H9 (cell line): ENCODE data around the gene C17orf114.
A peak's percentile ranks its signal among the peaks of the same experiment; 100 is the strongest.

Experiments
- DNase-seq: peaks from one replicate; pipeline ENCODE4 v3.0.0-alpha.2; 2017
- H2AFZ ChIP-seq: one replicate; pipeline ENCODE4 v1.6.1; 2013; ENCODE audit warnings: mild to moderate bottlenecking, low read length, control low read depth, moderate library complexity
- H2AK5ac ChIP-seq: 2 replicates; pipeline ENCODE4 v1.6.1; 2013; ENCODE audit warnings: low read length, control low read depth, mixed read lengths; ENCODE audit not compliant: insufficient read length
- H2BK120ac ChIP-seq: one replicate; pipeline ENCODE4 v1.6.1; 2013; ENCODE audit warnings: low read depth, mild to moderate bottlenecking, low read length, control low read depth, inconsistent platforms; ENCODE audit not compliant: poor library complexity, severe bottlenecking
- H2BK12ac ChIP-seq: 2 replicates; pipeline ENCODE4 v1.6.1; 2013; ENCODE audit warnings: low read length, control low read depth, mixed read lengths, low read depth; ENCODE audit not compliant: insufficient read length
- H2BK15ac ChIP-seq: 2 replicates; pipeline ENCODE4 v1.6.1; 2013; ENCODE audit warnings: low read depth, low read length, control low read depth
- H2BK20ac ChIP-seq: one replicate; pipeline ENCODE4 v1.6.1; 2013; ENCODE audit warnings: low read depth, mild to moderate bottlenecking, low read length, control low read depth, inconsistent platforms; ENCODE audit not compliant: poor library complexity, severe bottlenecking
- H2BK5ac ChIP-seq: 2 replicates; pipeline ENCODE4 v1.6.1; 2013; ENCODE audit warnings: low read length, control low read depth, mixed read lengths; ENCODE audit not compliant: insufficient read length
- H3K14ac ChIP-seq: 2 replicates; pipeline ENCODE4 v1.6.1; 2013; ENCODE audit warnings: low read length, control low read depth; ENCODE audit not compliant: insufficient read depth
- H3K18ac ChIP-seq: 2 replicates; pipeline ENCODE4 v1.6.1; 2013; ENCODE audit warnings: low read depth, mild to moderate bottlenecking, mixed read lengths, low read length, control low read depth; ENCODE audit not compliant: insufficient read length
- H3K23ac ChIP-seq: 2 replicates; pipeline ENCODE4 v1.6.1; 2013; ENCODE audit warnings: low read length, control low read depth, mixed read lengths, low read depth; ENCODE audit not compliant: insufficient read length
- H3K23me2 ChIP-seq: 2 replicates; pipeline ENCODE4 v1.6.1; 2013; ENCODE audit warnings: low read depth, mild to moderate bottlenecking, mixed read lengths, low read length, control low read depth; ENCODE audit not compliant: insufficient read length, poor library complexity, severe bottlenecking
- H3K27ac ChIP-seq: 2 replicates; pipeline ENCODE4 v1.5.1; 2013; ENCODE audit warnings: low read length, control low read depth, mixed read lengths, low read depth; ENCODE audit not compliant: insufficient read length
- H3K27me3 ChIP-seq: 2 replicates; pipeline ENCODE4 v1.6.1; 2013; ENCODE audit warnings: low read length, control low read depth, inconsistent platforms; ENCODE audit not compliant: insufficient read depth
- H3K4ac ChIP-seq: 2 replicates; pipeline ENCODE4 v1.6.1; 2013; ENCODE audit warnings: low read depth, mild to moderate bottlenecking, control low read depth, inconsistent platforms, low read length, moderate library complexity
- H3K4me1 ChIP-seq: 2 replicates; pipeline ENCODE4 v1.6.1; 2013; ENCODE audit warnings: low read length, control low read depth, inconsistent platforms; ENCODE audit not compliant: insufficient read depth
- H3K4me2 ChIP-seq: 2 replicates; pipeline ENCODE4 v1.6.1; 2013; ENCODE audit warnings: low read length, control low read depth, mixed read lengths; ENCODE audit not compliant: insufficient read length, insufficient read depth
- H3K56ac ChIP-seq: 2 replicates; pipeline ENCODE4 v1.6.1; 2013; ENCODE audit warnings: low read depth, mild to moderate bottlenecking, mixed read lengths, low read length, control low read depth; ENCODE audit not compliant: insufficient read length
- H3K79me1 ChIP-seq: 2 replicates; pipeline ENCODE4 v1.6.1; 2013; ENCODE audit warnings: low read depth, mild to moderate bottlenecking, moderate library complexity, low read length, control low read depth, inconsistent platforms; ENCODE audit not compliant: insufficient read depth, poor library complexity, severe bottlenecking
- H3K79me2 ChIP-seq: 2 replicates; pipeline ENCODE4 v1.6.1; 2013; ENCODE audit warnings: low read length, control low read depth, inconsistent platforms; ENCODE audit not compliant: insufficient read depth
- H3K9ac ChIP-seq: 2 replicates; pipeline ENCODE4 v1.6.1; 2013; ENCODE audit warnings: low read length, control low read depth, mixed read lengths; ENCODE audit not compliant: insufficient read length; ENCODE audit errors: extremely low read depth
- H3K9me3 ChIP-seq: one replicate; pipeline ENCODE4 v1.6.1; 2013; ENCODE audit warnings: low read depth, low read length, inconsistent platforms; ENCODE audit not compliant: control insufficient read depth
- H3T11ph ChIP-seq: one replicate; pipeline ENCODE4 v1.6.1; 2013; ENCODE audit warnings: mild to moderate bottlenecking, low read length, control low read depth, inconsistent platforms
- H4K20me1 ChIP-seq: one replicate; pipeline ENCODE4 v1.6.1; 2013; ENCODE audit not compliant: control insufficient read depth, insufficient read length, insufficient read depth
- H4K5ac ChIP-seq: 2 replicates; pipeline ENCODE4 v1.6.1; 2013; ENCODE audit warnings: low read depth, mild to moderate bottlenecking, mixed read lengths, low read length, control low read depth; ENCODE audit not compliant: insufficient read length
- H4K8ac ChIP-seq: replicated peaks from 2 replicates; pipeline ENCODE4 v1.6.1; 2013; ENCODE audit warnings: low read length, control low read depth, mixed read lengths, low read depth; ENCODE audit not compliant: insufficient read length
- H4K91ac ChIP-seq: 2 replicates; pipeline ENCODE4 v1.6.1; 2013; ENCODE audit warnings: low read depth, mild to moderate bottlenecking, moderate library complexity, mixed read lengths, low read length, control low read depth; ENCODE audit not compliant: insufficient read length
- H3K27ac Mint-ChIP-seq, 3 experiments: 2 replicates in 2 of 3; 3 replicates in 1 of 3; pipeline ENCODE4 v1.8.0; 2020 to 2021; ENCODE audit warnings: mixed read lengths in 3 of 3, mild to moderate bottlenecking in 1 of 3, moderate library complexity in 1 of 3
- H3K27me3 Mint-ChIP-seq: 2 replicates; pipeline ENCODE4 v1.8.0; 2021; ENCODE audit warnings: low read depth, mild to moderate bottlenecking, moderate library complexity, mixed read lengths
- H3K36me3 Mint-ChIP-seq, 3 experiments: 2 replicates in 2 of 3; 3 replicates in 1 of 3; pipeline ENCODE4 v1.8.0; 2020 to 2021; ENCODE audit warnings: low read depth in 3 of 3, mixed read lengths in 3 of 3; ENCODE audit not compliant: insufficient read depth in 1 of 3
- H3K4me1 Mint-ChIP-seq, 2 experiments: 2 replicates each; pipeline ENCODE4 v1.8.0; 2020; ENCODE audit warnings: mixed read lengths in 2 of 2
- H3K4me3 Mint-ChIP-seq, 2 experiments: 2 replicates in 1 of 2; 3 replicates in 1 of 2; pipeline ENCODE4 v1.8.0; 2020 to 2021; ENCODE audit warnings: mild to moderate bottlenecking in 2 of 2, mixed read lengths in 2 of 2, moderate library complexity in 1 of 2
- H3K9me3 Mint-ChIP-seq, 2 experiments: 2 replicates in 1 of 2; 3 replicates in 1 of 2; pipeline ENCODE4 v1.8.0; 2020; ENCODE audit warnings: mild to moderate bottlenecking in 2 of 2, mixed read lengths in 2 of 2, moderate library complexity in 1 of 2
- WGBS: extraction: QIAGEN DNeasy Blood & Tissue Kit; methylation state at CpG from one replicate; pipeline ENCODE4 v1.1.7; 2013; ENCODE audit warnings: missing lambda C conversion rate, low lambda C conversion rate, mixed read lengths; ENCODE audit not compliant: insufficient read length; ENCODE audit errors: extremely low coverage; 5-methylcytosine and 5-hydroxymethylcytosine counted together
- TF ChIP-seq, protein P1 (sequence below): fragments of 200-600 bp; sonication (generic); conservative IDR thresholded peaks from 3 replicates; pipeline ENCODE4 v1.8.0; 2021; ENCODE audit warnings: antibody characterized with exemption, mild to moderate bottlenecking

C17orf114 gene

DNA sequence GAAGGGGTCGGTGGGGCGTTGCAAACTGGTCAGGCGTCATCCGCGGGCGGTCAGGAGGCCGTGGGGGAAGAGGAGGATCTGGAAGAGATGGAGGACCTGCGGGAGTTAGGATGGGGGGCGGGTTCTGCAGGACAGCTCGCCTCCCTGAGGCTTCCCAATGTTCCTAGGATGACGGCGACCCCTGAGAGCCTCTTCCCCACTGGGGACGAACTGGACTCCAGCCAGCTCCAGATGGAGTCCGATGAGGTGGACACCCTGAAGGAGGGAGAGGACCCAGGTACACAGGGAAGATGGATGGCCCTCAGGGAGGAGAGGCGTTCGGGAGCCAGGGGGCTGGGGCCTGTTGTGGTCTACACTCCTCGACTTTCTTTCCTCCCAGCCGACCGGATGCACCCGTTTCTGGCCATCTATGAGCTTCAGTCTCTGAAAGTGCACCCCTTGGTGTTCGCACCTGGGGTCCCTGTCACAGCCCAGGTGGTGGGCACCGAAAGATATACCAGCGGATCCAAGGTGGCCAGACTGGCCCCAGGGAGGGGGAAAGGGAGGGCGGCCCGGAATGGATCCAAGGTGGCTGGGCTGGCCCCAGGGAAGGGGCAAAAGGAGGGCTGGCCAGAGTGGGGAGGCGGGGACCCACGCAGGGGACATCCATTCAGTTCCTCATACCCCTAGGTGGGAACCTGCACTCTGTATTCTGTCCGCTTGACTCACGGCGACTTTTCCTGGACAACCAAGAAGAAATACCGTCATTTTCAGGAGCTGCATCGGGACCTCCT lies 5.7 kb upstream of the C17orf114 start:
- Histone ChIP-seq H3K14ac (no peak overlapping the region), H4K5ac (no peak overlapping the region), H4K91ac (no peak overlapping the region), H2AK5ac (no peak overlapping the region), H3K56ac (no peak overlapping the region), H4K20me1 (no peaks in the 10 kb centered on the region), H3K23me2 (peaks cover 5% of the 10 kb centered on the region), H2AFZ (no peak overlapping the region), H2BK12ac (no peak overlapping the region), H3T11ph (no peak overlapping the region), H3K4ac (no peak overlapping the region), H2BK20ac (no peak overlapping the region), H3K23ac (no peak overlapping the region), H3K4me1 (no peaks in the 10 kb centered on the region), H3K79me2 (no peaks in the 10 kb centered on the region), H2BK5ac (no peak overlapping the region), H3K9ac (peak overlapping the region; percentile 46), H3K27me3 (no peaks in the 10 kb centered on the region), H3K27ac (no peak overlapping the region), H3K18ac (no peak overlapping the region), H2BK15ac (no peak overlapping the region), H3K9me3 (no peaks in the 10 kb centered on the region), H3K79me1 (no peaks in the 10 kb centered on the region), H4K8ac (no peak overlapping the region), H3K4me2 (peak overlapping the region; percentile 82), H2BK120ac (no peak overlapping the region)
- TF ChIP-seq, protein P1, sequence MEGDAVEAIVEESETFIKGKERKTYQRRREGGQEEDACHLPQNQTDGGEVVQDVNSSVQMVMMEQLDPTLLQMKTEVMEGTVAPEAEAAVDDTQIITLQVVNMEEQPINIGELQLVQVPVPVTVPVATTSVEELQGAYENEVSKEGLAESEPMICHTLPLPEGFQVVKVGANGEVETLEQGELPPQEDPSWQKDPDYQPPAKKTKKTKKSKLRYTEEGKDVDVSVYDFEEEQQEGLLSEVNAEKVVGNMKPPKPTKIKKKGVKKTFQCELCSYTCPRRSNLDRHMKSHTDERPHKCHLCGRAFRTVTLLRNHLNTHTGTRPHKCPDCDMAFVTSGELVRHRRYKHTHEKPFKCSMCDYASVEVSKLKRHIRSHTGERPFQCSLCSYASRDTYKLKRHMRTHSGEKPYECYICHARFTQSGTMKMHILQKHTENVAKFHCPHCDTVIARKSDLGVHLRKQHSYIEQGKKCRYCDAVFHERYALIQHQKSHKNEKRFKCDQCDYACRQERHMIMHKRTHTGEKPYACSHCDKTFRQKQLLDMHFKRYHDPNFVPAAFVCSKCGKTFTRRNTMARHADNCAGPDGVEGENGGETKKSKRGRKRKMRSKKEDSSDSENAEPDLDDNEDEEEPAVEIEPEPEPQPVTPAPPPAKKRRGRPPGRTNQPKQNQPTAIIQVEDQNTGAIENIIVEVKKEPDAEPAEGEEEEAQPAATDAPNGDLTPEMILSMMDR, result no peak
- peaks cover 14 to 31% (median 30%) of the 10 kb centered on the region in 3 experiments; a peak in 6 of 7 replicates for H3K36me3 Mint-ChIP-seq
- H3K4me3 Mint-ChIP-seq, result peak overlapping the region; percentile 86 to 96
- H3K27ac Mint-ChIP-seq, result peak overlapping the region in 2 of 3 experiments; percentile 91 to 93; a peak in 3 of 7 replicates
- WGBS, result no CpG with 5 or more reads among the region's 32 CpGs
- H3K9me3 Mint-ChIP-seq, result no peaks in the 10 kb centered on the region
- H3K4me1 Mint-ChIP-seq, result peaks cover 15 to 16% of the 10 kb centered on the region in 2 experiments
- no peaks in the 10 kb centered on the region; the same call in 1 of the 2 replicates for H3K27me3 Mint-ChIP-seq
- DNase-seq, result no peak
